HT1080 (cell line): ENCODE data around the gene CHRM4. TPM values are rescaled to one million over a fixed set of nuclear protein-coding genes. Genes with fewer than 3 reads are reported as not detected.
A peak's percentile ranks its signal among the peaks of the same experiment; 100 is the strongest.

Source experiments
- DNase-seq: peaks from one replicate; pipeline ENCODE4 v3.0.0-alpha.2; 2015; ENCODE audit warnings: low read depth
- total RNA-seq: library from RNA; depleted of rRNA; stranded (reverse); fragments of >200 nt; shearing (Covaris generic); gene quantifications from 2 replicates; pipeline ENCODE4 v1.2.3, GENCODE V29; 2014

CHRM4 gene
- total RNA-seq, 1 experiment from 2014 or later, result 0.40 TPM

- DNase-seq, result no peak
These were observed 11.7 kb upstream of the CHRM4 start for GRCh38 chr11:46402957-46403902.

- no peak for DNase-seq
These were observed 6.0 kb upstream of the CHRM4 start for GRCh38 chr11:46397526-46397925.

GRCh38 chr11:46393759-46394158, 2.2 kb upstream of the CHRM4 start:
- DNase-seq, result no peak

GRCh38 chr11:46393231-46393616, 1.6 kb upstream of the CHRM4 start:
- no peak for DNase-seq

- peak; percentile 73 for DNase-seq
These were observed 1.1 kb upstream of the CHRM4 start for GRCh38 chr11:46392421-46393230.

GRCh38 chr11:46391186-46391577, 394 bp downstream of the CHRM4 start:
- no peak for DNase-seq

GRCh38 chr11:46390331-46391171, 1.0 kb downstream of the CHRM4 start:
- no peak for DNase-seq

GRCh38 chr11:46389450-46390330, 1.9 kb downstream of the CHRM4 start:
- peak; percentile 73 for DNase-seq

GRCh38 chr11:46388619-46389449, 2.7 kb downstream of the CHRM4 start:
- no peak for DNase-seq

- no peak for DNase-seq
These were observed 3.5 kb downstream of the CHRM4 start for GRCh38 chr11:46387919-46388618.

GRCh38 chr11:46387456-46387855, 4.1 kb downstream of the CHRM4 start:
- DNase-seq, result no peak

GRCh38 chr11:46386674-46387073, 4.9 kb downstream of the CHRM4 start:
- peak; percentile 77 for DNase-seq

- DNase-seq, result no peak
These were observed 5.5 kb downstream of the CHRM4 start for GRCh38 chr11:46386005-46386578.

GRCh38 chr11:46385169-46386004, 6.2 kb downstream of the CHRM4 start:
- DNase-seq, result no peak

- no peak for DNase-seq
These were observed 7.4 kb downstream of the CHRM4 start for GRCh38 chr11:46383974-46384701.

GRCh38 chr11:46383404-46383758, 8.2 kb downstream of the CHRM4 start:
- DNase-seq, result no peak
